CD4-positive, alpha-beta T cell treated with Interleukin-6 at 100 ng/mL for 8 hours (primary cell): ENCODE results near the gene SLC5A9.
"Not testable (repeated sequence)": the region's sequence is repeated elsewhere in the genome, so short reads cannot be mapped to it uniquely, and the experiment has no call there.

Experiments
- DNase-seq: peaks from one replicate; pipeline ENCODE4 v3.0.0-alpha.2; 2020; ENCODE audit warnings: mixed read lengths, low spot score

SLC5A9 gene

GRCh38 chr1:48242141-48242736 is 19.7 kb downstream of the SLC5A9 start:
- DNase-seq: no peak

- no peak for DNase-seq
Measured at GRCh38 chr1:48245106-48245505, 22.6 kb downstream of the SLC5A9 start.

- no peak for DNase-seq
Measured at GRCh38 chr1:48246727-48247126, 24.2 kb downstream of the SLC5A9 start.

- no peak for DNase-seq
Measured at GRCh38 chr1:48248356-48248755, 25.8 kb downstream of the SLC5A9 start.

- no peak for DNase-seq
Measured at GRCh38 chr1:48249868-48250267, 27.4 kb downstream of the SLC5A9 start.

GRCh38 chr1:48250572-48250971 is 28.1 kb downstream of the SLC5A9 start:
- DNase-seq: no peak

GRCh38 chr1:48251323-48251722 is 28.8 kb downstream of the SLC5A9 start:
- no peak for DNase-seq

- no peak for DNase-seq
Measured at GRCh38 chr1:48251821-48252220, 29.3 kb downstream of the SLC5A9 start.

GRCh38 chr1:48254254-48254653 is 31.7 kb downstream of the SLC5A9 start:
- no peak for DNase-seq

- DNase-seq: no peak
Measured at GRCh38 chr1:48258106-48258505, 35.6 kb downstream of the SLC5A9 start.

GRCh38 chr1:48261881-48262400 is 39.4 kb downstream of the SLC5A9 start:
- DNase-seq: no peak

- DNase-seq: no peak
Measured at GRCh38 chr1:48263041-48263440, 40.5 kb downstream of the SLC5A9 start.

- no peak for DNase-seq
Measured at GRCh38 chr1:48266576-48266975, 44.1 kb downstream of the SLC5A9 start.

GRCh38 chr1:48277437-48277836 is 54.9 kb downstream of the SLC5A9 start:
- not testable (repeated sequence) for DNase-seq

- DNase-seq: not testable (repeated sequence)
Measured at GRCh38 chr1:48282329-48282728, 59.8 kb downstream of the SLC5A9 start.

- not testable (repeated sequence) for DNase-seq
Measured at GRCh38 chr1:48284696-48285420, 62.3 kb downstream of the SLC5A9 start.

GRCh38 chr1:48285525-48285924 is 63.0 kb downstream of the SLC5A9 start:
- no peak for DNase-seq

- no peak for DNase-seq
Measured at GRCh38 chr1:48291421-48291820, 68.9 kb downstream of the SLC5A9 start.

- DNase-seq: no peak
Measured at GRCh38 chr1:48292706-48293105, 70.2 kb downstream of the SLC5A9 start.

- DNase-seq: not testable (repeated sequence)
Measured at GRCh38 chr1:48294094-48294493, 71.6 kb downstream of the SLC5A9 start.

GRCh38 chr1:48294656-48295055 is 72.1 kb downstream of the SLC5A9 start:
- DNase-seq: no peak
